PFSK-1 (cell line): ENCODE data around the gene NT5C2.

Source experiments
- POLR2AphosphoS5 ChIP-seq: IDR thresholded peaks from 2 replicates; pipeline ENCODE4 v1.6.1; 2012; ENCODE audit warnings: low read depth, mild to moderate bottlenecking, control low read depth, low read length, moderate library complexity
- SIN3A ChIP-seq: IDR thresholded peaks from 2 replicates; pipeline ENCODE4 v1.6.1; 2012; ENCODE audit warnings: mild to moderate bottlenecking, low read length, moderate library complexity, borderline replicate concordance; ENCODE audit not compliant: insufficient read depth
- TAF1 ChIP-seq: IDR thresholded peaks from 2 replicates; pipeline ENCODE4 v1.6.1; 2012; ENCODE audit warnings: low read length, control low read depth, borderline replicate concordance; ENCODE audit not compliant: insufficient read depth
- TF ChIP-seq, protein P1 (sequence below), 2 experiments: IDR thresholded peaks; 2 replicates each; pipeline versions ENCODE4 v1.6.1 to v1.8.0; 2011 to 2012; ENCODE audit warnings: low read depth in 2 of 2, low read length in 2 of 2, control low read depth in 1 of 2, inconsistent platforms in 1 of 2, mild to moderate bottlenecking in 1 of 2, moderate library complexity in 1 of 2; ENCODE audit not compliant: insufficient read depth in 1 of 2

DNA sequence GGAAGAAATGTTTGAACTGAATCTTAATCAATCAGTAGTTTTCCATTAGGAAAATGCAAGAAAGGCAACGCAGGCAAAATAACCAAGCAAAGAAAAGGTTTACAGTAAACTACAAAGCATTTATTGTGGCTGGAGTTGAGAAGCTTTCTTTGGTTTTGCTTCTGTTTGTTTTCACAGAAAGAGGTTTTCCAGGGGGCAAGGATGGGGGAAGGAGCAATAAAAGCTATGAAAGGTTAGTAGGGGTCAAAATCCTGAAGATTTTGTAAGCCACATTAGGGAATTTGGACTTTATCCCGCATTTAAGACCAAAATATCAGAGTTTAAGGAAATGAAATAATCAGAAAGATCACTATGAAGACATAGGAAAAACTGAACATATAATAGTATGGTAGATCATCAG, 51.1 kb downstream of the NT5C2 start:
- no peak for TF ChIP-seq POLR2AphosphoS5
- TF ChIP-seq SIN3A: no peak
- TF ChIP-seq, protein P1, sequence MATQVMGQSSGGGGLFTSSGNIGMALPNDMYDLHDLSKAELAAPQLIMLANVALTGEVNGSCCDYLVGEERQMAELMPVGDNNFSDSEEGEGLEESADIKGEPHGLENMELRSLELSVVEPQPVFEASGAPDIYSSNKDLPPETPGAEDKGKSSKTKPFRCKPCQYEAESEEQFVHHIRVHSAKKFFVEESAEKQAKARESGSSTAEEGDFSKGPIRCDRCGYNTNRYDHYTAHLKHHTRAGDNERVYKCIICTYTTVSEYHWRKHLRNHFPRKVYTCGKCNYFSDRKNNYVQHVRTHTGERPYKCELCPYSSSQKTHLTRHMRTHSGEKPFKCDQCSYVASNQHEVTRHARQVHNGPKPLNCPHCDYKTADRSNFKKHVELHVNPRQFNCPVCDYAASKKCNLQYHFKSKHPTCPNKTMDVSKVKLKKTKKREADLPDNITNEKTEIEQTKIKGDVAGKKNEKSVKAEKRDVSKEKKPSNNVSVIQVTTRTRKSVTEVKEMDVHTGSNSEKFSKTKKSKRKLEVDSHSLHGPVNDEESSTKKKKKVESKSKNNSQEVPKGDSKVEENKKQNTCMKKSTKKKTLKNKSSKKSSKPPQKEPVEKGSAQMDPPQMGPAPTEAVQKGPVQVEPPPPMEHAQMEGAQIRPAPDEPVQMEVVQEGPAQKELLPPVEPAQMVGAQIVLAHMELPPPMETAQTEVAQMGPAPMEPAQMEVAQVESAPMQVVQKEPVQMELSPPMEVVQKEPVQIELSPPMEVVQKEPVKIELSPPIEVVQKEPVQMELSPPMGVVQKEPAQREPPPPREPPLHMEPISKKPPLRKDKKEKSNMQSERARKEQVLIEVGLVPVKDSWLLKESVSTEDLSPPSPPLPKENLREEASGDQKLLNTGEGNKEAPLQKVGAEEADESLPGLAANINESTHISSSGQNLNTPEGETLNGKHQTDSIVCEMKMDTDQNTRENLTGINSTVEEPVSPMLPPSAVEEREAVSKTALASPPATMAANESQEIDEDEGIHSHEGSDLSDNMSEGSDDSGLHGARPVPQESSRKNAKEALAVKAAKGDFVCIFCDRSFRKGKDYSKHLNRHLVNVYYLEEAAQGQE (IDR thresholded peaks at IDR 0.05; ENCODE audit: insufficient read depth in 1 of 2, low read depth in 2 of 2, low read length in 2 of 2): no peak
- TF ChIP-seq TAF1: no peak
